HCT116 (cell line): ENCODE results near the gene ZDHHC3. TPM values are rescaled to one million over a fixed set of nuclear protein-coding genes. Genes with fewer than 3 reads are reported as not detected.

Source experiments
- ATAC-seq: fragments of 200-7000 bp; cut with Tn5 transposase; 2 replicates; pipeline ENCODE4 v1.9.1; 2020; ENCODE audit warnings: mild to moderate bottlenecking, moderate library complexity
- BruUV-seq: library from RNA; stranded (reverse); fragments of 400-500 nt; replicated peaks from 2 replicates; lab custom pipeline; 2021; lab: Mats Ljungman, UMichigan
- CTCF ChIA-PET: fragments of 300-600 bp; sonication (Branson Sonifier 250); formaldehyde crosslinking; loops from one replicate; lab custom pipeline; 2021; ENCODE audit warnings: antibody characterized with exemption; lab: Charles Lee
- POLR2A ChIA-PET: fragments of 300-600, 350-600 bp; sonication (Branson Sonifier 250); formaldehyde crosslinking; loops from one replicate; lab custom pipeline; 2021; ENCODE audit warnings: antibody characterized with exemption; lab: Charles Lee
- RAD21 ChIA-PET, 2 experiments: fragments of 300-600 bp; sonication (Branson Sonifier 250); formaldehyde crosslinking; loops; one replicate each; lab custom pipeline; 2023; ENCODE audit warnings: low total read pairs in 2 of 2; ENCODE audit not compliant: uncharacterized antibody in 2 of 2, unreplicated experiment in 2 of 2, low non-redundant PET in 1 of 2; lab: Charles Lee
- DNase-seq: peaks from one replicate; pipeline ENCODE4 v3.0.0-alpha.2; 2010; ENCODE audit warnings: low read depth, low spot score
- H2AFZ ChIP-seq: fragments of 200-600 bp; shearing (Covaris generic), sonication (generic); 2 replicates; pipeline ENCODE4 v1.6.1; 2017; ENCODE audit warnings: low read depth, mixed run types, mixed read lengths, antibody characterized with exemption, low read length; ENCODE audit not compliant: poor library complexity, severe bottlenecking
- H3K27ac ChIP-seq: 2 replicates; pipeline ENCODE4 v1.5.1; 2012; ENCODE audit warnings: low read depth, low read length
- H3K27me3 ChIP-seq: fragments of 200-600 bp; sonication (generic); 2 replicates; pipeline ENCODE4 v1.6.1; 2016; ENCODE audit warnings: mixed run types, low read length, mixed read lengths; ENCODE audit not compliant: insufficient read depth
- H3K36me3 ChIP-seq, 2 experiments: fragments of 200-500 bp in 1 of 2; fragments of 200-600 bp in 1 of 2; sonication (Bioruptor generic) in 1 of 2; sonication (generic) in 1 of 2; 2 replicates each; pipeline versions ENCODE4 v1.5.1 to v1.6.1; 2014 to 2016; ENCODE audit warnings: low read length in 2 of 2, inconsistent platforms in 1 of 2, mixed read lengths in 1 of 2, mixed run types in 1 of 2; ENCODE audit not compliant: insufficient read depth in 2 of 2, control insufficient read depth in 1 of 2
- H3K4me1 ChIP-seq, 2 experiments: fragments of 200-600 bp in 1 of 2; sonication (generic) in 1 of 2; 2 replicates each; pipeline versions ENCODE4 v1.5.1 to v1.6.1; 2012 to 2017; ENCODE audit warnings: low read length in 2 of 2, inconsistent platforms in 1 of 2, mild to moderate bottlenecking in 1 of 2, mixed read lengths in 1 of 2, mixed run types in 1 of 2, moderate library complexity in 1 of 2; ENCODE audit not compliant: insufficient read depth in 2 of 2, control insufficient read depth in 1 of 2
- H3K4me2 ChIP-seq: fragments of 200-600 bp; sonication (generic); 2 replicates; pipeline ENCODE4 v1.6.1; 2017; ENCODE audit warnings: mixed run types, low read length, mixed read lengths
- H3K4me3 ChIP-seq, 2 experiments: fragments of 200-600 bp in 1 of 2; sonication (generic) in 1 of 2; replicated peaks in 1 of 2; 2 replicates each; pipeline ENCODE4 v1.5.1; 2011 to 2016; ENCODE audit warnings: low read length in 2 of 2, control low read depth in 1 of 2, low read depth in 1 of 2, mild to moderate bottlenecking in 1 of 2, mixed read lengths in 1 of 2, mixed run types in 1 of 2
- H3K79me2 ChIP-seq: fragments of 200-600 bp; sonication (generic); 2 replicates; pipeline ENCODE4 v1.6.1; 2017; ENCODE audit warnings: mild to moderate bottlenecking, mixed run types, low read length, moderate library complexity, mixed read lengths; ENCODE audit not compliant: insufficient read depth
- H3K9ac ChIP-seq: fragments of 200-600 bp; sonication (generic); 2 replicates; pipeline ENCODE4 v1.6.1; 2016; ENCODE audit warnings: low read length, mixed read lengths
- H3K9me2 ChIP-seq: fragments of 200-600 bp; sonication (generic), shearing (Covaris generic); 2 replicates; pipeline ENCODE4 v1.6.1; 2017; ENCODE audit warnings: mixed run types, mild to moderate bottlenecking, moderate library complexity; ENCODE audit not compliant: insufficient read depth
- H3K9me3 ChIP-seq, 2 experiments: fragments of 200-500 bp in 1 of 2; fragments of 200-600 bp in 1 of 2; sonication (Bioruptor generic) in 1 of 2; sonication (generic) in 1 of 2; 2 replicates each; pipeline ENCODE4 v1.6.1; 2014 to 2017; ENCODE audit warnings: low read length in 2 of 2, mixed read lengths in 2 of 2, inconsistent platforms in 1 of 2, low read depth in 1 of 2, mild to moderate bottlenecking in 1 of 2, mixed run types in 1 of 2, moderate library complexity in 1 of 2; ENCODE audit not compliant: control insufficient read depth in 1 of 2, insufficient read depth in 1 of 2
- H4K20me1 ChIP-seq: fragments of 200-600 bp; sonication (generic), shearing (Covaris generic); 2 replicates; pipeline ENCODE4 v1.6.1; 2017; ENCODE audit warnings: mixed run types, mild to moderate bottlenecking, moderate library complexity; ENCODE audit not compliant: insufficient read depth
- ATF3 ChIP-seq: IDR thresholded peaks from 2 replicates; pipeline ENCODE4 v1.6.1; 2012
- CEBPB ChIP-seq: IDR thresholded peaks from 2 replicates; pipeline ENCODE4 v1.6.1; 2012; ENCODE audit warnings: low read depth
- CTCF ChIP-seq, 3 experiments: fragments of 200-600 bp in 1 of 3; sonication (generic) in 1 of 3; IDR thresholded peaks in 2 of 3; conservative IDR thresholded peaks in 1 of 3; 2 replicates each; pipeline ENCODE4 v1.5.1; 2012 to 2017; ENCODE audit warnings: low read depth in 2 of 3, low read length in 2 of 3, antibody characterized with exemption in 1 of 3, borderline replicate concordance in 1 of 3, control low read depth in 1 of 3, mild to moderate bottlenecking in 1 of 3, mixed read lengths in 1 of 3, mixed run types in 1 of 3, moderate library complexity in 1 of 3; ENCODE audit not compliant: insufficient read depth in 1 of 3
- EGR1 ChIP-seq: IDR thresholded peaks from 2 replicates; pipeline ENCODE4 v1.6.1; 2012; ENCODE audit warnings: low read depth
- EZH2 ChIP-seq: fragments of 200-600 bp; sonication (generic); IDR thresholded peaks from 2 replicates; pipeline ENCODE4 v1.6.1; 2017; ENCODE audit warnings: antibody characterized with exemption, mixed run types
- FOSL1 ChIP-seq: IDR thresholded peaks from 2 replicates; pipeline ENCODE4 v1.6.1; 2012; ENCODE audit warnings: low read depth
- POLR2AphosphoS5 ChIP-seq: IDR thresholded peaks from 2 replicates; pipeline ENCODE4 v1.6.1; 2011; ENCODE audit warnings: mild to moderate bottlenecking, low read depth, low read length, moderate library complexity
- RAD21 ChIP-seq: IDR thresholded peaks from 2 replicates; pipeline ENCODE4 v1.6.1; 2012; ENCODE audit warnings: low read depth, mild to moderate bottlenecking
- YY1 ChIP-seq: IDR thresholded peaks from 2 replicates; pipeline ENCODE4 v1.6.1; 2011; ENCODE audit warnings: low read length, low read depth, moderate library complexity, mild to moderate bottlenecking; ENCODE audit not compliant: insufficient replicate concordance; ENCODE audit errors: extremely low read depth
- ZBTB33 ChIP-seq: IDR thresholded peaks from 2 replicates; pipeline ENCODE4 v1.6.1; 2011; ENCODE audit warnings: mild to moderate bottlenecking, low read length, moderate library complexity; ENCODE audit not compliant: insufficient replicate concordance; ENCODE audit errors: extremely low read depth
- ZFX ChIP-seq: fragments of 450-650 bp; IDR thresholded peaks from 2 replicates; pipeline ENCODE4 v1.6.1; 2017
- intact Hi-C: fragments of 100-400 bp; cut with micrococcal nuclease; formaldehyde crosslinking; loops from 2 replicates; pipeline ENCODE4 v1.10.0; 2022
- total RNA-seq: library from RNA; stranded (reverse); gene quantifications from one replicate; pipeline ENCODE4 v1.2.1, GENCODE V29; 2021; ENCODE audit not compliant: unreplicated experiment

Gene ZDHHC3
- total RNA-seq, 1 experiment from 2014 or later, result 61.1 TPM

GRCh38 chr3:44903314-44903713 is 72.7 kb downstream of the ZDHHC3 start:
- ATAC-seq (no peak), DNase-seq (no peak)
- no peaks in the 10 kb centered on the region for H3K27me3 ChIP-seq
- no peaks in the 10 kb centered on the region for H4K20me1 ChIP-seq
- ChIA-PET RAD21 (no interaction called here), CTCF (no interaction called here), POLR2A (no interaction called here)
- H2AFZ ChIP-seq, result no peak overlapping the region
- H3K9me3 ChIP-seq, result no peaks in the 10 kb centered on the region
- intact Hi-C loops, result no loop called here
- H3K36me3 ChIP-seq, result no peaks in the 10 kb centered on the region
- H3K27ac ChIP-seq, result no peak overlapping the region
- H3K4me1 ChIP-seq, result no peaks in the 10 kb centered on the region; a peak in 1 of 4 replicates
- H3K4me3 ChIP-seq, result no peak overlapping the region
- no peak for TF ChIP-seq ATF3
- TF ChIP-seq CTCF (IDR thresholded peaks at IDR 0.05 in 2 of 3, conservative IDR thresholded peaks at IDR 0.05 in 1 of 3; ENCODE audit: borderline replicate concordance in 1 of 3, insufficient read depth in 1 of 3, low read depth in 2 of 3, low read length in 2 of 3), result no peak
- no peak for TF ChIP-seq ZFX
- no peak for TF ChIP-seq EGR1
- no peak for TF ChIP-seq EZH2
- TF ChIP-seq CEBPB, result no peak
- TF ChIP-seq YY1, result no peak
- no peak for TF ChIP-seq POLR2AphosphoS5
- no peak for TF ChIP-seq FOSL1
- TF ChIP-seq RAD21, result no peak
- no peak for TF ChIP-seq ZBTB33
- no peaks in the 10 kb centered on the region for H3K79me2 ChIP-seq
- H3K4me2 ChIP-seq, result no peak overlapping the region
- no TSS peak for BruUV-seq
- H3K9ac ChIP-seq, result no peak overlapping the region
- H3K9me2 ChIP-seq, result no peaks in the 10 kb centered on the region
